ENCODE results near the gene ETV7. TPM values are rescaled to one million over a fixed set of nuclear protein-coding genes. Genes with fewer than 3 reads are reported as not detected.

Gene ETV7
- total RNA-seq, 2 experiments from 2014 or later, result 0.33 to 0.73 TPM

GRCh38 chr6:36402481-36402880 is 15.0 kb upstream of the ETV7 start:
- peaks cover 7% of the 10 kb centered on the region for H3K27me3 Mint-ChIP-seq
- no peaks in the 10 kb centered on the region for H3K4me1 Mint-ChIP-seq (ENCODE audit: low read depth)
- Histone ChIP-seq H3K9me3 (ENCODE audit: control insufficient read depth in 1 of 2, insufficient read depth in 1 of 2, low read length in 2 of 2) (no peaks in the 10 kb centered on the region), H3K27ac (ENCODE audit: low read depth in 1 of 2, low read length in 2 of 2) (no peak overlapping the region), H3K4me3 (ENCODE audit: low read length) (no peak overlapping the region), H3K36me3 (ENCODE audit: insufficient read depth, low read length) (no peaks in the 10 kb centered on the region), H3K27me3 (ENCODE audit: control insufficient read depth in 1 of 2, insufficient read depth in 2 of 2, low read length in 2 of 2) (no peaks in the 10 kb centered on the region), H3K4me1 (ENCODE audit: insufficient read depth, low read length) (no peaks in the 10 kb centered on the region)
- CTCF ChIA-PET, result no interaction called here
- no peak for TF ChIP-seq CTCF (IDR thresholded peaks at IDR 0.05)
- H3K9me3 Mint-ChIP-seq, result no peaks in the 10 kb centered on the region
- ATAC-seq (ENCODE audit: poor library complexity) (no peak), DNase-seq (no peak)
- no peak overlapping the region for H3K27ac Mint-ChIP-seq
- H3K4me3 Mint-ChIP-seq, result no peak overlapping the region
- POLR2A ChIA-PET, result interaction anchor here (1.1 kb wide), 1 partner anchor 16 kb away, joined by 3 read pairs; no protein-coding TSS in a partner anchor
- intact Hi-C loops (cut with DNase I, micrococcal nuclease), result no loop called here
- H3K36me3 Mint-ChIP-seq (ENCODE audit: low read depth), result no peaks in the 10 kb centered on the region

- no peaks in the 10 kb centered on the region for H3K27me3 ChIP-seq (ENCODE audit: control insufficient read depth in 1 of 2, insufficient read depth in 2 of 2, low read length in 2 of 2)
- H3K4me3 ChIP-seq (ENCODE audit: low read length), result no peak overlapping the region
- no peak overlapping the region for H3K27ac ChIP-seq (ENCODE audit: low read depth in 1 of 2, low read length in 2 of 2)
- no peak for TF ChIP-seq CTCF (IDR thresholded peaks at IDR 0.05)
- Mint-ChIP-seq H3K9me3 (no peaks in the 10 kb centered on the region), H3K27me3 (no peaks in the 10 kb centered on the region), H3K4me3 (no peak overlapping the region), H3K36me3 (ENCODE audit: low read depth) (no peaks in the 10 kb centered on the region), H3K27ac (no peak overlapping the region), H3K4me1 (ENCODE audit: low read depth) (no peaks in the 10 kb centered on the region)
- H3K36me3 ChIP-seq (ENCODE audit: insufficient read depth, low read length), result no peaks in the 10 kb centered on the region
- intact Hi-C loops (cut with DNase I, micrococcal nuclease), result no loop called here
- ATAC-seq (ENCODE audit: poor library complexity) (no peak), DNase-seq (no peak)
- ChIA-PET POLR2A (no interaction called here), CTCF (no interaction called here)
- no peaks in the 10 kb centered on the region for H3K4me1 ChIP-seq (ENCODE audit: insufficient read depth, low read length)
- H3K9me3 ChIP-seq (ENCODE audit: control insufficient read depth in 1 of 2, insufficient read depth in 1 of 2, low read length in 2 of 2), result no peaks in the 10 kb centered on the region
Observed at GRCh38 chr6:36399970-36400369, 12.5 kb upstream of the ETV7 start.

- TF ChIP-seq CTCF (IDR thresholded peaks at IDR 0.05), result no peak
- H3K36me3 Mint-ChIP-seq (ENCODE audit: low read depth), result no peaks in the 10 kb centered on the region
- H3K27me3 Mint-ChIP-seq, result peaks cover 24% of the 10 kb centered on the region
- H3K27ac Mint-ChIP-seq, result no peak overlapping the region
- H3K27me3 ChIP-seq (ENCODE audit: control insufficient read depth in 1 of 2, insufficient read depth in 2 of 2, low read length in 2 of 2), result peaks cover 0 to 6% of the 10 kb centered on the region in 2 experiments
- DNase-seq (no peak), ATAC-seq (ENCODE audit: poor library complexity) (no peak)
- H3K9me3 Mint-ChIP-seq, result no peaks in the 10 kb centered on the region
- no peak overlapping the region for H3K4me3 ChIP-seq (ENCODE audit: low read length)
- H3K36me3 ChIP-seq (ENCODE audit: insufficient read depth, low read length), result no peaks in the 10 kb centered on the region
- ChIA-PET CTCF (no interaction called here), POLR2A (no interaction called here)
- intact Hi-C loops (cut with DNase I, micrococcal nuclease), result no loop called here
- no peak overlapping the region for H3K4me3 Mint-ChIP-seq
- no peak overlapping the region for H3K27ac ChIP-seq (ENCODE audit: low read depth in 1 of 2, low read length in 2 of 2)
- H3K9me3 ChIP-seq (ENCODE audit: control insufficient read depth in 1 of 2, insufficient read depth in 1 of 2, low read length in 2 of 2), result no peaks in the 10 kb centered on the region
- peaks cover 7% of the 10 kb centered on the region for H3K4me1 ChIP-seq (ENCODE audit: insufficient read depth, low read length)
- H3K4me1 Mint-ChIP-seq (ENCODE audit: low read depth), result peaks cover 6% of the 10 kb centered on the region
Observed at GRCh38 chr6:36392621-36393020, 5.2 kb upstream of the ETV7 start.
